CD14-positive monocyte (primary cell): ENCODE measurements around the gene LTBP1. TPM values are rescaled to one million over a fixed set of nuclear protein-coding genes. Genes with fewer than 3 reads are reported as not detected.

Experiments
- DNase-seq, 3 donors: peaks; one replicate each; pipeline ENCODE4 v3.0.0-alpha.2; 2011 to 2022
- H2AFZ ChIP-seq: 2 replicates; pipeline ENCODE4 v1.6.0; 2012; ENCODE audit warnings: mild to moderate bottlenecking, low read depth, low read length, inconsistent platforms; ENCODE audit not compliant: insufficient read depth, poor library complexity, severe bottlenecking
- H3K27ac ChIP-seq, 2 donors: 1 replicate in 1 of 2; 2 replicates in 1 of 2; pipeline ENCODE4 v1.5.1; 2012 to 2013; ENCODE audit warnings: low read length in 2 of 2, control low read depth in 1 of 2, inconsistent platforms in 1 of 2, low read depth in 1 of 2, mild to moderate bottlenecking in 1 of 2
- H3K27me3 ChIP-seq, 2 donors: one replicate each; pipeline versions ENCODE4 v1.6.0 to v1.6.1; 2011 to 2013; ENCODE audit warnings: low read length in 2 of 2; ENCODE audit not compliant: control insufficient read depth in 2 of 2, insufficient read depth in 2 of 2
- H3K36me3 ChIP-seq, 2 donors: replicated peaks in 1 of 2; 1 replicate in 1 of 2; 2 replicates in 1 of 2; pipeline versions ENCODE4 v1.5.1 to v1.6.1; 2012 to 2013; ENCODE audit warnings: low read length in 2 of 2, control low read depth in 1 of 2, inconsistent platforms in 1 of 2, mild to moderate bottlenecking in 1 of 2; ENCODE audit not compliant: insufficient read depth in 2 of 2, control insufficient read depth in 1 of 2
- H3K4me1 ChIP-seq, 2 donors: 1 replicate in 1 of 2; 2 replicates in 1 of 2; pipeline versions ENCODE4 v1.5.1 to v1.6.1; 2012 to 2013; ENCODE audit warnings: low read length in 2 of 2, control low read depth in 1 of 2, inconsistent platforms in 1 of 2, mild to moderate bottlenecking in 1 of 2, moderate library complexity in 1 of 2; ENCODE audit not compliant: insufficient read depth in 2 of 2, control insufficient read depth in 1 of 2
- H3K4me2 ChIP-seq: replicated peaks from 2 replicates; pipeline ENCODE3; 2012; ENCODE audit warnings: low read length, moderate library complexity, mild to moderate bottlenecking; ENCODE audit not compliant: poor library complexity, severe bottlenecking; ENCODE audit errors: extremely low read depth
- H3K4me3 ChIP-seq, 3 experiments: fragments of 200-600 bp in 1 of 3; sonication (generic) in 1 of 3; replicated peaks in 1 of 3; 1 replicate in 2 of 3; 2 replicates in 1 of 3; pipeline ENCODE4 v1.5.1; 2011 to 2013; ENCODE audit warnings: low read length in 3 of 3, mild to moderate bottlenecking in 3 of 3, control low read depth in 2 of 3, low read depth in 2 of 3, inconsistent platforms in 1 of 3, moderate library complexity in 1 of 3
- H3K79me2 ChIP-seq: 2 replicates; pipeline ENCODE4 v1.6.0; 2012; ENCODE audit warnings: mild to moderate bottlenecking, control low read depth, inconsistent platforms, low read length, moderate library complexity; ENCODE audit not compliant: insufficient read depth
- H3K9ac ChIP-seq: 2 replicates; pipeline ENCODE4 v1.6.0; 2017; ENCODE audit warnings: low read length, mild to moderate bottlenecking; ENCODE audit not compliant: insufficient read depth, poor library complexity, severe bottlenecking
- H3K9me3 ChIP-seq, 2 donors: replicated peaks in 1 of 2; 1 replicate in 1 of 2; 2 replicates in 1 of 2; pipeline versions ENCODE4 v1.5.1 to v1.6.1; 2012 to 2013; ENCODE audit warnings: low read length in 2 of 2, control low read depth in 1 of 2; ENCODE audit not compliant: control insufficient read depth in 1 of 2, insufficient read depth in 1 of 2
- H4K20me1 ChIP-seq: 2 replicates; pipeline ENCODE4 v1.6.0; 2012; ENCODE audit warnings: mild to moderate bottlenecking, low read length, control low read depth, moderate library complexity; ENCODE audit not compliant: insufficient read depth
- H3K27ac Mint-ChIP-seq, 7 donors: one replicate each; pipeline ENCODE4 v1.8.0; 2020; ENCODE audit warnings: mild to moderate bottlenecking in 7 of 7, mixed read lengths in 7 of 7, moderate library complexity in 6 of 7, inconsistent platforms in 2 of 7
- H3K27me3 Mint-ChIP-seq, 3 donors: one replicate each; pipeline ENCODE4 v1.8.0; 2021 to 2022; ENCODE audit warnings: low read depth in 3 of 3, mild to moderate bottlenecking in 3 of 3, mixed read lengths in 3 of 3, moderate library complexity in 3 of 3, inconsistent platforms in 1 of 3
- H3K36me3 Mint-ChIP-seq, 2 donors: one replicate each; pipeline ENCODE4 v1.8.0; 2020; ENCODE audit warnings: mixed read lengths in 2 of 2, inconsistent platforms in 1 of 2, mild to moderate bottlenecking in 1 of 2
- H3K4me1 Mint-ChIP-seq: one replicate; pipeline ENCODE4 v1.8.0; 2020; ENCODE audit warnings: mild to moderate bottlenecking, mixed read lengths
- H3K4me3 Mint-ChIP-seq, 2 donors: one replicate each; pipeline ENCODE4 v1.8.0; 2020; ENCODE audit warnings: mild to moderate bottlenecking in 2 of 2, mixed read lengths in 2 of 2, moderate library complexity in 1 of 2
- H3K9me3 Mint-ChIP-seq, 7 donors: one replicate each; pipeline ENCODE4 v1.8.0; 2020 to 2022; ENCODE audit warnings: mixed read lengths in 7 of 7, mild to moderate bottlenecking in 6 of 7, moderate library complexity in 6 of 7, inconsistent platforms in 2 of 7
- CTCF ChIP-seq: fragments of 200-600 bp; IDR thresholded peaks from one replicate; pipeline ENCODE4 v1.8.0; 2022; ENCODE audit warnings: antibody characterized with exemption, mild to moderate bottlenecking
- WGBS: methylation state at CpG from one replicate; pipeline ENCODE4 v1.1.5; 2013; ENCODE audit warnings: missing lambda C conversion rate; ENCODE audit not compliant: insufficient coverage; 5-methylcytosine and 5-hydroxymethylcytosine counted together
- intact Hi-C, 2 donors: fragments of 100-400 bp; cut with micrococcal nuclease; formaldehyde crosslinking; loops; one replicate each; pipeline versions ENCODE4 v1.15.0 to v1.15.1; 2023
- polyA plus RNA-seq, 3 donors: library from polyadenylated mRNA; depleted of rRNA in 1 of 3; unstranded in 2 of 3; stranded (reverse) in 1 of 3; fragments of 300-500 nt in 2 of 3; fragments of >200 nt in 1 of 3; fragmentation: Illumina TruSeq in 2 of 3; gene quantifications; 1 replicate in 2 of 3; 2 replicates in 1 of 3; pipeline ENCODE4 v1.2.3, GENCODE V29; 2012 to 2021

Gene LTBP1
- polyA plus RNA-seq, 3 donors = 0.18 to 0.24 TPM; not detected in 1

DNA sequence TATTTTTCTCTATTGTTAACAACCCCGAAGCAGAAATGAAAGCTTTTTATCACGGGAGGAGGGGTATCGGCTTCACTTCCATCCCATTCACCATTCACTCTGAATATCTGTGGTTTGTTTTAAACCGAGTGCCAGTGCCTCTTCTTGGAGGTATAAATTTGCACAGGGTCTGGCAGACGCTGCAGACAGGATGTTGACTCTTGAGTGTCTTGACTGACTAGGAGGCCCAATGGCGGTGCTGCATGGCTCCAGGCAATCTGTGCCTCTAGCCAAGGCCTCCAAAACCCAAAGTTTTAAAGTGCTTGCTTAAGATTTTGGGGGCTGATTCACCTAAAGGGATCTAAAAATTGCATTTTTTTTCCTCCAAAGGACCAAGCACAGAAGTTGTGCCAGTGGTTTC lies 183.8 kb downstream of the LTBP1 start:
- DNase-seq = no peak
- TF ChIP-seq CTCF = no peak
- no peak overlapping the region for H2AFZ ChIP-seq
- H3K4me1 ChIP-seq = peaks cover 26 to 28% of the 10 kb centered on the region in 2 donors
- peaks cover 50% of the 10 kb centered on the region for H3K4me1 Mint-ChIP-seq
- intact Hi-C loops = no loop called here
- peaks cover 0 to 2% (median 0%) of the 10 kb centered on the region in 7 donors for H3K9me3 Mint-ChIP-seq
- no peak overlapping the region for H3K4me2 ChIP-seq
- H3K36me3 ChIP-seq = no peaks in the 10 kb centered on the region
- H3K27me3 Mint-ChIP-seq = peaks cover 0 to 2% (median 0%) of the 10 kb centered on the region in 3 donors
- H3K27me3 ChIP-seq = no peaks in the 10 kb centered on the region
- H4K20me1 ChIP-seq = no peaks in the 10 kb centered on the region
- H3K79me2 ChIP-seq = no peaks in the 10 kb centered on the region
- H3K27ac ChIP-seq = no peak overlapping the region
- no peaks in the 10 kb centered on the region for H3K9me3 ChIP-seq
- H3K4me3 Mint-ChIP-seq = no peak overlapping the region
- no peaks in the 10 kb centered on the region for H3K36me3 Mint-ChIP-seq
- H3K9ac ChIP-seq = no peak overlapping the region
- H3K4me3 ChIP-seq = no peak overlapping the region
- WGBS = 53% methylated on average over 2 of the region's 6 CpGs
- no peak overlapping the region for H3K27ac Mint-ChIP-seq

DNA sequence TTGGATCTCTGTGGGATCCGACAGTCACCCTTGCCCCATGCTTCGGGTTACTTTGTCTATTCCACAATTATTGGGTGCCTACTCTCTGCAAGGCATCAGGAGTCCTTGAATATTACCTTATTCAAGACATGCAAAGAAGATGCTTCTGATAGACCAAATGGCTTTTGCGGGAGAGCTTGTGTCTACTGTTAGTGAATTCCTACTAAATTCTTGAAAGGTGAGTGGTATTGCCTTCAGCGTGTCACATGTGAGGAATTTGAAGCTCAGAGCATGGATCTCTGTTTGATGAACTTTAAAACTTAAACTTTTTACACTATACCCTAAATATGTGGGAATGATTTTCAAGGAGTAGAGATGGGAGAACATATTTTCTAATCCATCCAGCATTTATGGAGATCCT lies 184.4 kb downstream of the LTBP1 start:
- H3K4me1 ChIP-seq = peaks cover 28 to 34% of the 10 kb centered on the region in 2 donors
- H2AFZ ChIP-seq = no peak overlapping the region
- peaks cover 55% of the 10 kb centered on the region for H3K4me1 Mint-ChIP-seq
- H3K9ac ChIP-seq = no peak overlapping the region
- no peak overlapping the region for H3K4me3 Mint-ChIP-seq
- no peaks in the 10 kb centered on the region for H3K36me3 ChIP-seq
- H3K79me2 ChIP-seq = no peaks in the 10 kb centered on the region
- peaks cover 0 to 2% (median 0%) of the 10 kb centered on the region in 3 donors for H3K27me3 Mint-ChIP-seq
- no peak overlapping the region for H3K27ac Mint-ChIP-seq
- H3K9me3 ChIP-seq = no peaks in the 10 kb centered on the region
- H3K27ac ChIP-seq = no peak overlapping the region
- WGBS = 100% methylated on average over 2 of the region's 4 CpGs
- no peaks in the 10 kb centered on the region for H4K20me1 ChIP-seq
- no peaks in the 10 kb centered on the region for H3K36me3 Mint-ChIP-seq
- H3K4me3 ChIP-seq = no peak overlapping the region
- H3K27me3 ChIP-seq = no peaks in the 10 kb centered on the region
- TF ChIP-seq CTCF = no peak
- intact Hi-C loops = no loop called here
- peaks cover 0 to 2% (median 0%) of the 10 kb centered on the region in 7 donors for H3K9me3 Mint-ChIP-seq
- no peak overlapping the region for H3K4me2 ChIP-seq
- DNase-seq = no peak
